Dermis blood vessel endothelial cell (primary cell): Measurements from ENCODE around the gene DMAP1. TPM values are rescaled to one million over a fixed set of nuclear protein-coding genes. Genes with fewer than 3 reads are reported as not detected.

ENCODE experiments used
- DNase-seq: peaks from one replicate; pipeline ENCODE4 v3.0.0; 2010
- total RNA-seq: library from RNA; depleted of rRNA; stranded (reverse); fragments of >200 nt; gene quantifications from 2 replicates; pipeline ENCODE4 v1.2.3, GENCODE V29; 2014

Gene DMAP1
- total RNA-seq, 1 donor from 2014 or later, result 16.5 TPM

DNA sequence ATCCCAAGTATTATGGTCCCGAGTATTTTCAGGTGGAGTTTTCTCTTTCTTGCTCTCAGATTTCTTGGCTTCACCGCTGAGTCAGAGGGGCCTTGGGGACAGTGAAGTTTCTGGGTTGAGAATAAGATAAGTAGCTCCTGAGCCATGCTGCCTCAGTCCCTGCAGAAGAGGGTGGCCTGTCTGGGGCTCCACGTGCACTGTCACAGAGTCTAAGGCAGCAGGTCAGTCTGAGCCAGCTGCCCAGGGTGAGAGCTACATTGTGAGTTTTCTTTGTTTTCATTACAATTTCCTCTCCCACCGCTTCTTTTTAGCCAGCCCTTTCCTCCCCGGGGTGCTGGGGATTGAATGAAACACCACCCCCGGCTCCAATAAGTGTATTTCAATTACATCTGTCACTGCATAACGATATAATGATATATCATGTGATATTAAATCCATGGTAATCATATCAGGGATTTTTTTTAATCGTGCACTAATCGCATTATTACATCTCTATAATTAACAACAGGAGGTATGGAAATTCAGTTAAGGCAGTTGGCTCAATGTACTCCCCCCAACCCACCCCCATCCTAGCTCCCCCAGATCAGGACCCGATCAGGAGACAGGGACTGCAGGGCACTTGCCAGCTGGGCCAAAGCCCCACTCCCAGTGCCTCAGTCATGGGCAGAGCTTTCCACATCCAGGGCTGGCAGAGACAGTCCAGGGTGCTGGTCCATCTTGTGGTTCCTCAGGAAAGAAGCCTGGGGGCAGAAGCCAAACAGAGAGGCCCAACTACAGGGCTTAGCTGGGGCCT lies 43.7 kb downstream of the DMAP1 start:
- no peak for DNase-seq

DNA sequence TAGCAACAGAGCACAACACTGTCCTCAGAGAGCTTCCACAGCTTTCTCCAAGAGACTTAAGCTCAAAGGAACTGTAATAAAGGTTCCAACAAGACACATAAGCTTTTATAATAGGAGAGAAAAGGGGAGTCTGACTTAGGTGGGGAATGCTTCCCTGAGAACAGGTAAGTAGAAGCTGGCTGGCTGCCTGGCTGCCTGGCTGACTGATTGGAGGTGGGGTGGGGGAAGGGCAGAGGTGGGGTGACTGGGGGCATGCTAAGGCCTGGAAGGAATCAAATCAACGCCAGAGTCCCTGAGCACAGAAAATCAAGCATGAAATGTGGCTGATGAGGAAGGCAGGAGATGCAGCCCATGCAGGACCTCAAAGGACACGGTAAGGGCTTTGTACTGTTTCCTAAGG lies 45.8 kb downstream of the DMAP1 start:
- no peak for DNase-seq

DNA sequence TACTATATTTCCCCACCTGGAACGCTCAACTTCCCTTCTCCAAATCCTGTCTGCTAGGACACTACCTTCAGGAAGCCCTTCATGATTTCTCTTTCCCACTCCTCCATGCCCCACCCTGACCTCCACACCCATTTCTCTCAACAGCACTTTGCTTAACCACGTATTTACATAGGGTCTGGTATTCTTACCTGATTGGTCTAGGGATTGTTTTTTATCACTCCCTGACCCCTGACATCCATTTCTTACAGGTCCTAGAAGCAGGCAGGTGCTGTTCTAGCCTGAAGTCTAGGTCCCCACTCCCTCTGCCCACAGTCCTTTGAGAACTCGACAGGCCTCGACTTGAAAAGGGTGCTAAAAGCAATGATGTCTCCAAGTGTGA lies 47.5 kb downstream of the DMAP1 start:
- no peak for DNase-seq

DNA sequence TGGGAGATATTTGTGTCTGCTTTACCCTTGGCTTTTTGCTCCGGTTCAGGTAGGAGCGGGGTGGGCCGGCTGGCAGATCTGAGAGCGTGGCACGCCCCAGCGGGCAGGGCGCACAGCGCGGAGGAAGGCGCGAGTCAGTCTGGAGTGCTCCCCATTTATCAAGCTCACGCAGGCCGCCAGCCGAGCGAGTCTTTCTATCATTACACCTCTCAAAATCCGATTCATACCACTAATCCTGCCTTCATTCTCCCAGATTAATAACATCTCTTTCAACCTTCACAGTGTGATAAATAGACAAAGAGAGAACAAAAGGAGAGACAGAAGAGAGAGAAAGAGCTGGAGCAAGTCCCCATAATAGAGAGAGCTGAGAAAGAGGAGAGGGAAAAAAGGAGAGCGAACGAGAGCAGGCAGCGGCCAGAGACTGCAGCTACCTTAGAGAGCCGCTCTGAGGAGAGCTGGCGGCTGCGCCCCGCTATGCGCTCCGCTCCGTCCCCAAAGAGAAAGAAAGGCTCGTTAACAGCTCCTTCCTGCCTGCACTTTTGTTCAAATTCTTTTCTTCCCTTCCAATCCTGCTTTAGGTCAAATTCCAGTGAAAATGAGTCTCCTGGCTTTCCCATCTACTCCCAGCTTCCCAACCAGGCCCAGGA lies 48.0 kb downstream of the DMAP1 start:
- DNase-seq, result no peak

DNA sequence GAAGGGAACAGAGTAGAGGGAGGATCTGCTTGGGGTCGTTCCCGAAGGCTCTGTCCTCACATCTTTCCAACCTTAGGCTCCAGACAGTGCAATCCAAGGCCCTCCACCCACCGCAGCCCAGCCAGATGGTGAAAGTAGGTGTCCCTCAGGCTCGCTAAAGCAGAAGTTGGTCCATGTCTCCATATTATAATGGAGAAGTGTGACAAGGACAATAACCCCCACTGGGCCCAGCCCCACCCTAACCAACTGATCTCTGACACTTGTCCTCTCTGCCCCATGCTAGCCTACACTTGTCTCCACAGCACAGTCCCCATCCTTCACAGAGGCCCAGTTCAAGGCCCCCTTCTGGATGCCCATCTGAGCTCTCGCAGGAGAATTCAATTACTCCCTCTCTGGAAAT lies 48.7 kb downstream of the DMAP1 start:
- no peak for DNase-seq

DNA sequence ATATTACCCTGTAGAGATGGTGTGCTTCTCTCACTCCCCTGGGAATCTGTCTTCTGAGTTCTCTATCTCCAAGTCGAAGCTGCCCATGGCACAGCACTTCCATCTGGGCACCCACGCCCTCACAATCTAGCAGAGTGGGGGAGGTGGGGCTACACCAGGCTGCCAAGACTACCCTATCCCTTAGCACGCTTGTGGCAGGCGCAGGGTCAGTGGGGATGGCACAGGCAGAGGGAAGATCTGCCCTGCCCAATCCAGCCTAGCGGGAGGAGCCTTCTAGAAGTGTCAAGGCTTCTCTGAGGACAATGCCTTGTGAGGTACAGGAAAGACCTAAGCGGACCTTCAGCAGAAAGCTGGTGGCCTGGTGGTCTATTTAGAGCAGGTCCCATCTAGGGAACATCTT lies 49.1 kb downstream of the DMAP1 start:
- no peak for DNase-seq

DNA sequence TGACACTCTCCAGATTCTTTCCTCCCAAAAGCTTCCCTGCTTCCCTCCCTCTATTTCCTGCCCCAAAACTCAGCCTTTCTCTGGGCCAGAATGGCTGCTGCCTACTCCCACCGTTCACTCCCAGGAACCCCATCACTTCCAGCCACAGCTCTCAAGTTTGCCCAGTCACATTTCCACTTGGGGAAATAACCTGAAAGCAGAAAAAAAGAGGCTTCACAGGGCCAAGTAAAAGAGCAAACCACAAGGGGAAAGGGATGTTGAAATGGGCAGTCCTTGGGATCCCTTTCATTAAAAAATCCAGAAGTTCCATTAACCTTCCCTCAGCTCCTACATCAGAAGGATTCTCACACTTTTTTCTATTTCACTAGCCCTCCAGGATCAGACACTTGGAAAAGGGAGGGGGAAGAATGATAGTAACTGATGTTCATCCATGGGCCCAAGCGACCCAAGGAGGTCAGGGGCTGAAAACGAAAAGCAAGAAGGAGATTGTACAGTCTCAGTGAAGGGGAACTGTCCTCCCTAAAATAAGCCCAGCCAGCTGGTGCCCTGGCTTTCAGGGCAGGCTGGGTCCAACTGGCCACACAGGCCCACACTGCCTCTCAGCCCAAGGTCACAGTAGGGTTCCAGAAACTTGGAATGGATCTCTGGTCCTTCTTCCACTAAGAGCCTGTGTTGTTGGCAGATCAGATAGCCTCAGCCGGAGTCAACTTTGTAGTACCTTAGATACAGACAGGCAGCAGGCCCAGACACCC lies 49.7 kb downstream of the DMAP1 start:
- DNase-seq, result no peak

DNA sequence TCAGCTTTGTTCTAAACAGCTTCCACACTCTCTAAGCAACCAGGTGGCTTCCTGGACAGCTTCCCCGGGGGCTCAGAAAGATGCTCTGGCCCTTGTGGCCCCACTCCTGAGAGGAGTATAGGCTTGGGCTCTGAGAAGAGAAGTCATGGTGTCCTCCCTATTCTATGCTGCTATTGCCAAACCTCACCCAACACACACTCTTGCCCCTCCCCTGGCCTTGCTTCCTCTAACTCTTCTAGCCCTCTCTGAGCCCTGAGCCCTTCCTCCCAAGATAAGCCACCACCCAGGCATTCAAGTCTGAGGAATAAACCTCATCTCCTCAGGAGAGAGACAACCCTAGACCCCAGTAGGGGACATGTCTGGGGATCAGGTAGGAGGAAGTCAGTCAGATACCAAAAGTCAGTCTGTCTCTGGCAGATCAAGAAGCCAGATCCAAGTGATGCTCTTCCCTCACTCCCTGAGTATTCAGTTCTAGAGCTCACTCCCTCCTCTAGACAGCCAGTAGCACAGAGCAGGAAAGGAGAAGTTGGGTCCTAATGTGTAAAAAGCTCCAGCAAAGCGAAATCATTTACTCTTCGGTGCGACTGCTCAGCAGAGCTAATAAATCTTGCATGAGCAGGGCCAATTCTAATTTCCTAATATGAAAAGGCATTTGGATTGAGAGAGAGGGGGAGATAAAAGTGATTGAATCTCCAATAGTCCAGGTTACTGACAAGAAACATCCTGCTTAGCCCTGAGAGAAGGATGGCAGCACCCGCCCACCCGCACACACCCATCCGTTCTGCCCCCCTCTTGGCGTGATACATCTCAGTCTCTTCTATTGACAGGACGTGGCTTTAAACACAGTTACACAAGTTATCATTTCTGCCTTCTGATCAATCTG lies 50.5 kb downstream of the DMAP1 start:
- no peak for DNase-seq

DNA sequence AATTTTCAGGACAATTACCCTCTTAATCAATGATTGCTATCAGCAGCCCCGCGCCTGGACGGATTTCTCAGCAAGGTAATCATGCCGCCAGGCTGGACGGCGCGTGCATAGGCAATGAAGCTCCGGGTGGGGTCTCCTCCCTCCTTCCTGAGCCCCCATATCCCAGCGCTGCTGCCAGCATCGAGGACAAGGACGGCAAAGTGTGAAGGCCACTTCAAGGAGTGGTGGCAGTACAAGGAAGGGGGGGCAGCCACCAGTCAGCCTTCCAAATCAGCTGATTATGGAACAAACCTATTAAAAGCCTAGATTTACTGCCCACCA lies 51.1 kb downstream of the DMAP1 start:
- no peak for DNase-seq

DNA sequence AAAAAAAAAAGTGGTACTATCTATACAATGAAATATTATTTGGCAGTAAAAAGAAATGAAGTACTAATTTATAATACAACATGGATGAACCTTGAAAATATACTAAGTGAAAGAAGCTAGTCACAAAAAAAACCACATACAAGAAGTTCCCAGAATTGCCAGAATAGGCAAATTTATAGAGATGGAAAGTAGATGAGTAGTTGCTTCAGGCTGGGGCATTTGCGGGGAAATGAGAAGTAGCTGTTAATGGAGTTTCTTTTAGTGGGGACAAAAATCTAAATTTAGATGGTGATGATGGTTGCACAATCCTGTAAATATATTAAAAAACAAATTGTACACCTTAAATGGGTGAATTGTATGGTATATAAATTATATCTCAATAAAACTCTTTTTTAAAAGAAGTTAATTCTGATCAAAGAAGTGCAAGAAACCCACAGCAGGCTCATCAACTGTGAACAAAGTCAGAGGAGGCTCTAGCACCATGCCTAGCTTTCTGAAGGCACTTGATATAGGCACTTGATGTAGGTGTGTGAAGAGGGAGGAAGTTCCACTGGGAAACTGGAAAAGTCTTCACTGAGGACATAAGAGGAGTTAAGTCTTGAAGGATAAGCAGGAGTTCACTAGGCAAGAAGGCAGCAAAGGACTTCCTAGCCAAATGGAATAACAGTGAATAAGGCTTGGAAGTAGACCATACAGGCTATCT lies 52.5 kb downstream of the DMAP1 start:
- no peak for DNase-seq

DNA sequence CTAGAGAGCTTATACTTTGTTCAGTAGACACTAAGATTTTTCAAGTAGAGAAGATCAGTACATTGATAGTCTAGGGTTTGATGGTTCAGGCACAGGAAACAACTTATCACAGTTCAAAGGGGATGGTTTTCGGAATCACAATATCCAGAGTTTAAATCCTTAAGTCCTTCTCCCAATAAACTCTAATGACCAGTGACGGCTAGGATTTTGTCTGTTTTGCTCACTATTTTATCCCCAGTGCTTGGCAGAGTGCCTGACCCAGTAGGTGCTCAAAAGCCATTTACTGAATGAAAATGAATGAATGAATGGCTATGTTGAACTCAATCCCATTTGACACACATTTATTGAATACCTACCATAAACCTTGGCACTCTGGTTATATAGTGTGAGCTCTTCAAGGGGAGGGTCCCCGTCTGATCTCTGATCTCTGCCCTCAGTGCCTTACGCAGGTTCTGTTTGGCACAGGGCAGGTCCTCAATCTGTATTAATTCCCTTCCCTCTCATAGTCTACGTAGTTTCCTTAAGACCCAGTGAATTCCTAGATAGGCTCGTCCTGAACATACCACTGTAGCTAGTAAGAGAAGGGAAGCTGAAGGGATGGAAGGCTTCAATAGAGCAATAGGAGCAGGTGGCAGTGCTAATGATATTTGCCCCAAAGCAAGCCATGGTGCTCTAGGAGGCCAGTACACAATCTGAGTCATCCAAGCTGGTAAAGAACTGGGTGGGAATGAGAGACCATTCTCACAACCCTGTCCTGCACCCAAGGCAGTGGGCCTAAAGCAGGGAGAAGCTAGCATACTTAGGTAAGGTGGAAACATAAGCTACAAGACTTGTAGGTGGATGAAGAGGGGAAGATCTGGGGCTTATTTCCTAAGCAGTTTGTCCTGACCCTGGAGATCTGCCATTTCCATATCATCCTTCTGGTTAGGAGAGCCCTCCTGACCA lies 53.4 kb downstream of the DMAP1 start:
- no peak for DNase-seq

DNA sequence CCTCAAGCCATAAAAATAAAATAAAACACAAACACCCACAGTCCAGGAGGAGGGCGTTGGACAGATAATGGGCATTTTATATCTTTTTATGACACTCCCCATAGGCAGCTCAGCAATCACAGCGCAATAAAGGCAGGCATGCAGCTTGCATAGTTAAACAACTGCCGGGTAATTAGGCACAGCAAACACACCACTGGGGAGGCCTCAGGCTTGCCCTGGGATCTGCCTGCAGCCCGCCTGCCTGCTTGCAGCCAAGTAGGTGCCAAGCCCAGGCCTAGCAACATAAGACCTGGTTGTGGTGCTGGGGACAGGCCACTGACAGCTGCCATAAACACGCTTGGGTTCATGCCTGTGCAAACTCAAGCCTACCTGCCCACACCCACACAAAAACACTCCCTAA lies 54.2 kb downstream of the DMAP1 start:
- DNase-seq, result no peak

DNA sequence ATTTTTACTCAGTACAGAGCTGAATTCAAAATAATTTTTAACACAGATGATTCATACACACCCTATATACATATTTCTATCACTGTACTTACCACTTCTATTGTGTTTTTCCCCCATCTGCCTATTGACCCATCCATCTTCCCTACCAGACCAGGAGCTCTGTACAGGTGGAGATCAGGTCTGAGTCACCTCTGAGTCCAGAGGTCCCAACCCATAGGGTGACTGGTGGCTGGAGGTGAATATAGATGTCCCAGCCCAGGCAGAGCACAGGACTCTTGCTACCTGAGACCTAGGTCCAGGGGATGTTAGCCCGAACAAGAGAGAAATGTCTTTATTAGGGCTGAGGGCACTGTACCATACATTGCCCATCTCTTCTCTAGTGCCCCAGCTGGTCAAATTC lies 54.8 kb downstream of the DMAP1 start:
- no peak for DNase-seq

Other genes starting within 250 kb of the DMAP1 start
- gene DPH2, start 243.5 kb upstream of the DMAP1 start, total RNA-seq, result 24.2 and 24.3 TPM in 2 replicates
- 64.6 and 99.2 TPM in 2 replicates for gene ATP6V0B, start 238.5 kb upstream of the DMAP1 start, total RNA-seq
- 50.2 and 64.4 TPM in 2 replicates for gene B4GALT2, start 234.3 kb upstream of the DMAP1 start, total RNA-seq
- 1.7 and 2.2 TPM in 2 replicates for gene CCDC24, start 221.9 kb upstream of the DMAP1 start, total RNA-seq
- gene SLC6A9, start 182.0 kb upstream of the DMAP1 start, total RNA-seq, result 0.23 TPM in 1 of 2 replicates, not detected in the other
- not detected in 2 replicates for gene KLF17, start 94.7 kb upstream of the DMAP1 start, total RNA-seq
- gene KLF18, start 71.8 kb upstream of the DMAP1 start, total RNA-seq, result not detected in 2 replicates
- gene ERI3, start 141.8 kb downstream of the DMAP1 start, total RNA-seq, result 35.1 and 36.6 TPM in 2 replicates
- 74.0 and 90.4 TPM in 2 replicates for gene RNF220, start 191.8 kb downstream of the DMAP1 start, total RNA-seq